GM08714 (cell line): Measurements from ENCODE around the gene RANBP1.

ENCODE experiments used
- H3K4me3 ChIP-seq: fragments of 200-500 bp; sonication (Bioruptor generic); 2 replicates; pipeline ENCODE4 v1.5.1; 2014; ENCODE audit warnings: mild to moderate bottlenecking, low read length, inconsistent platforms
- ZNF274 ChIP-seq: IDR thresholded peaks from 2 replicates; pipeline ENCODE4 v1.6.1; 2012; ENCODE audit warnings: mild to moderate bottlenecking, low read depth, low read length

Gene RANBP1

GRCh38 chr22:20129747-20130014, 13.8 kb downstream of the RANBP1 start:
- TF ChIP-seq ZNF274: no peak

GRCh38 chr22:20130319-20130718, 14.4 kb downstream of the RANBP1 start:
- H3K4me3 ChIP-seq: no peak overlapping the region
- no peak for TF ChIP-seq ZNF274

More at GRCh38 chr22:20129747-20130014, 13.8 kb downstream of the RANBP1 start:
- H3K4me3 ChIP-seq: no peak overlapping the region

GRCh38 chr22:20130731-20131596, 15.1 kb downstream of the RANBP1 start:
- H3K4me3 ChIP-seq: peak overlapping the region; percentile 62; the same call in 1 of the 2 replicates
- TF ChIP-seq ZNF274: no peak

GRCh38 chr22:20131597-20131858, 15.6 kb downstream of the RANBP1 start, which contains the start of gene ZDHHC8:
ZDHHC8 (plus strand) TSS chr22:20131804; CDS start chr22:20131948, 144 bp downstream.
- peak within 1 kb of the TSS; percentile 67 for H3K4me3 ChIP-seq
- TF ChIP-seq ZNF274: no peak

- TF ChIP-seq ZNF274: no peak
- H3K4me3 ChIP-seq: peak overlapping the region; percentile 67
These were observed 16.2 kb downstream of the RANBP1 start for GRCh38 chr22:20131859-20132685.

- H3K4me3 ChIP-seq: peak overlapping the region; percentile 67; the same call in 1 of the 2 replicates
- TF ChIP-seq ZNF274: no peak
These were observed 16.9 kb downstream of the RANBP1 start for GRCh38 chr22:20132686-20133246.

- TF ChIP-seq ZNF274: no peak
- H3K4me3 ChIP-seq: no peak overlapping the region
These were observed 18.1 kb downstream of the RANBP1 start for GRCh38 chr22:20133930-20134549.

GRCh38 chr22:20135265-20135664, 19.4 kb downstream of the RANBP1 start:
- no peak overlapping the region for H3K4me3 ChIP-seq
- no peak for TF ChIP-seq ZNF274

- TF ChIP-seq ZNF274: no peak
- H3K4me3 ChIP-seq: no peak overlapping the region
These were observed 20.1 kb downstream of the RANBP1 start for GRCh38 chr22:20135806-20136602.

GRCh38 chr22:20136603-20136873, 20.6 kb downstream of the RANBP1 start:
- no peak for TF ChIP-seq ZNF274
- H3K4me3 ChIP-seq: no peak overlapping the region

GRCh38 chr22:20137113-20137512, 21.2 kb downstream of the RANBP1 start:
- TF ChIP-seq ZNF274: no peak
- H3K4me3 ChIP-seq: no peak overlapping the region

- H3K4me3 ChIP-seq: no peak overlapping the region
- no peak for TF ChIP-seq ZNF274
These were observed 21.9 kb downstream of the RANBP1 start for GRCh38 chr22:20137671-20138416.

- H3K4me3 ChIP-seq: no peak overlapping the region
- no peak for TF ChIP-seq ZNF274
These were observed 22.5 kb downstream of the RANBP1 start for GRCh38 chr22:20138417-20138738.
